Tibial artery (tissue), 4 donors: ENCODE measurements around the gene PNLIPRP3.
A peak's percentile ranks its signal among the peaks of the same experiment; 100 is the strongest.
"Not testable (repeated sequence)": the region's sequence is repeated elsewhere in the genome, so short reads cannot be mapped to it uniquely, and the experiment has no call there.

Experiments used
- DNase-seq, 2 donors: peaks; one replicate each; pipeline ENCODE4 v3.0.0-alpha.2; 2019
- H3K27ac ChIP-seq, 2 donors: fragments of 200-600 bp; sonication (generic) in 1 of 2; 1 replicate in 1 of 2; 2 replicates in 1 of 2; pipeline ENCODE4 v1.5.1; 2018 to 2019; ENCODE audit warnings: mild to moderate bottlenecking in 1 of 2
- H3K27me3 ChIP-seq, 2 donors: fragments of 200-600 bp; sonication (generic) in 1 of 2; one replicate each; pipeline versions ENCODE4 v1.5.1 to v1.6.0; 2016 to 2019
- H3K36me3 ChIP-seq, 3 donors: fragments of 200-600 bp; sonication (generic) in 2 of 3; one replicate each; pipeline ENCODE4 v1.5.1; 2016 to 2019; ENCODE audit warnings: mild to moderate bottlenecking in 2 of 3
- H3K4me1 ChIP-seq, 4 donors: fragments of 200-600 bp; sonication (generic) in 2 of 4; 1 replicate in 3 of 4; 2 replicates in 1 of 4; pipeline ENCODE4 v1.5.1; 2016 to 2019
- H3K4me3 ChIP-seq, 2 donors: fragments of 200-600 bp; sonication (generic) in 1 of 2; 1 replicate in 1 of 2; 2 replicates in 1 of 2; pipeline ENCODE4 v1.5.1; 2018 to 2019; ENCODE audit warnings: mild to moderate bottlenecking in 2 of 2
- H3K9me3 ChIP-seq, 3 donors: fragments of 200-600 bp; sonication (generic) in 1 of 3; one replicate each; pipeline ENCODE4 v1.5.1; 2016 to 2019
- intact Hi-C: fragments of 100-400 bp; cut with DNase I; formaldehyde crosslinking; loops from one replicate; pipeline ENCODE4 v1.15.0; 2023; ENCODE audit warnings: low total_unique reads
- TF ChIP-seq, protein P1 (sequence below), 2 experiments: fragments of 200-600 bp in 1 of 2; fragments of 450-650 bp in 1 of 2; IDR thresholded peaks; one replicate each; pipeline ENCODE4 v1.5.1; 2017 to 2019; ENCODE audit warnings: antibody characterized with exemption in 2 of 2, mild to moderate bottlenecking in 1 of 2, moderate library complexity in 1 of 2

PNLIPRP3 gene

GRCh38 chr10:116427671-116428070 is at the start of gene PNLIPRP3:
TSS of gene PNLIPRP3 (plus strand) at chr10:116427847. CDS start at chr10:116428013, 166 bp downstream.
- H3K4me1 ChIP-seq, result no peaks in the 10 kb centered on the region
- H3K4me3 ChIP-seq, result no peak within 1 kb of the TSS
- no peaks in the 10 kb centered on the region for H3K27me3 ChIP-seq
- DNase-seq, result no peak
- H3K9me3 ChIP-seq, result no peaks in the 10 kb centered on the region
- TF ChIP-seq, protein P1, sequence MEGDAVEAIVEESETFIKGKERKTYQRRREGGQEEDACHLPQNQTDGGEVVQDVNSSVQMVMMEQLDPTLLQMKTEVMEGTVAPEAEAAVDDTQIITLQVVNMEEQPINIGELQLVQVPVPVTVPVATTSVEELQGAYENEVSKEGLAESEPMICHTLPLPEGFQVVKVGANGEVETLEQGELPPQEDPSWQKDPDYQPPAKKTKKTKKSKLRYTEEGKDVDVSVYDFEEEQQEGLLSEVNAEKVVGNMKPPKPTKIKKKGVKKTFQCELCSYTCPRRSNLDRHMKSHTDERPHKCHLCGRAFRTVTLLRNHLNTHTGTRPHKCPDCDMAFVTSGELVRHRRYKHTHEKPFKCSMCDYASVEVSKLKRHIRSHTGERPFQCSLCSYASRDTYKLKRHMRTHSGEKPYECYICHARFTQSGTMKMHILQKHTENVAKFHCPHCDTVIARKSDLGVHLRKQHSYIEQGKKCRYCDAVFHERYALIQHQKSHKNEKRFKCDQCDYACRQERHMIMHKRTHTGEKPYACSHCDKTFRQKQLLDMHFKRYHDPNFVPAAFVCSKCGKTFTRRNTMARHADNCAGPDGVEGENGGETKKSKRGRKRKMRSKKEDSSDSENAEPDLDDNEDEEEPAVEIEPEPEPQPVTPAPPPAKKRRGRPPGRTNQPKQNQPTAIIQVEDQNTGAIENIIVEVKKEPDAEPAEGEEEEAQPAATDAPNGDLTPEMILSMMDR (IDR thresholded peaks at IDR 0.05), result no peak
- no peaks in the 10 kb centered on the region for H3K36me3 ChIP-seq
- no peak within 1 kb of the TSS for H3K27ac ChIP-seq
- intact Hi-C loops, result no loop called here

GRCh38 chr10:116382290-116382689 is 45.4 kb upstream of the PNLIPRP3 start:
- no peak overlapping the region for H3K27ac ChIP-seq

GRCh38 chr10:116385311-116385710 is 42.3 kb upstream of the PNLIPRP3 start:
- H3K27ac ChIP-seq, result no peak overlapping the region
- H3K27me3 ChIP-seq, result no peaks in the 10 kb centered on the region
- no peaks in the 10 kb centered on the region for H3K36me3 ChIP-seq
- TF ChIP-seq, protein P1 (IDR thresholded peaks at IDR 0.05), result no peak
- H3K4me3 ChIP-seq, result no peak overlapping the region
- H3K4me1 ChIP-seq, result no peaks in the 10 kb centered on the region
- DNase-seq, result no peak
- H3K9me3 ChIP-seq, result no peaks in the 10 kb centered on the region
- intact Hi-C loops, result no loop called here

More at GRCh38 chr10:116382290-116382689, 45.4 kb upstream of the PNLIPRP3 start:
- H3K36me3 ChIP-seq, result no peaks in the 10 kb centered on the region
- intact Hi-C loops, result no loop called here
- H3K9me3 ChIP-seq, result no peaks in the 10 kb centered on the region
- DNase-seq, result no peak
- H3K27me3 ChIP-seq, result no peaks in the 10 kb centered on the region
- no peaks in the 10 kb centered on the region for H3K4me1 ChIP-seq
- no peak overlapping the region for H3K4me3 ChIP-seq
- TF ChIP-seq, protein P1 (IDR thresholded peaks at IDR 0.05), result no peak

DNA sequence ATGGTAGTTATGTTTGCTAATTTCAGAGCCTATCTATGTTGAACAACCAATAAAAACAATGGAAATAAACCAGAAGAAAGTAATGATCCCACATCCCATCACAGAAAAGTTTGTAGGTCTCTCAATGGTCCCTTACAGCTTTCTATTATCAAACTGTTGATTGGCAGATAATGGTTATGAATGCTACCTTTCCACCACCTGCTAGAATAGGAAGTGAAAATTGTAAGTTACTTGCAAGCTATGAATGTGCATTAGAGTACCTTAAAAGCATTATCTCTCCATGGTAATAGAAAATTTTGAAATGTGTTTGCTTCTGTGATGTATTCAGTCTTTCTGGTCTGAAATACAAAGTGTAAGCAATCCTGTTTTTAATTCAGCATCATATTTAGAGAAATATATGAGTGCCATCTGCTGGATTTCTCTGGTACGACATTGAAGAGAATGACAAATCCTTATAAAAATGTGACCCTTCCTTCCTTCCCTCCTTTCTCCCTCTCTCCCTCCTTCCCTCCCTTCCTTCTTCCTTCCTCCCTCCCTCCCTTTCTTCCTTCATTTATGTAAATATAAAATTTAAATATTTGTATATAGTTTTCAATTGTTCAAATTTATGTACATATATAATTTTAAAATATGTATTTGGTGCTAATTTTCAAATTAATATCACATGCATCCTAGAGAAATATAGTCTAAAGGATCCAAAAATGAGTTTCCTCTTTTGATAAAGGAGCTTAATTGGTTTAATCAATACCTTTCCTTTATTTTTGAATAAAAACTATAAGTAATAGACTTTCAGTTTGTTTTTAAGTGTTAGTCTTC is 41.4 kb upstream of the PNLIPRP3 start:
- Histone ChIP-seq H3K27ac (no peak overlapping the region), H3K36me3 (no peaks in the 10 kb centered on the region), H3K9me3 (no peaks in the 10 kb centered on the region), H3K4me1 (no peaks in the 10 kb centered on the region), H3K4me3 (no peak overlapping the region), H3K27me3 (no peaks in the 10 kb centered on the region)
- TF ChIP-seq, protein P1 (IDR thresholded peaks at IDR 0.05), result peak; percentile 50 to 57
- intact Hi-C loops, result no loop called here
- no peak for DNase-seq

DNA sequence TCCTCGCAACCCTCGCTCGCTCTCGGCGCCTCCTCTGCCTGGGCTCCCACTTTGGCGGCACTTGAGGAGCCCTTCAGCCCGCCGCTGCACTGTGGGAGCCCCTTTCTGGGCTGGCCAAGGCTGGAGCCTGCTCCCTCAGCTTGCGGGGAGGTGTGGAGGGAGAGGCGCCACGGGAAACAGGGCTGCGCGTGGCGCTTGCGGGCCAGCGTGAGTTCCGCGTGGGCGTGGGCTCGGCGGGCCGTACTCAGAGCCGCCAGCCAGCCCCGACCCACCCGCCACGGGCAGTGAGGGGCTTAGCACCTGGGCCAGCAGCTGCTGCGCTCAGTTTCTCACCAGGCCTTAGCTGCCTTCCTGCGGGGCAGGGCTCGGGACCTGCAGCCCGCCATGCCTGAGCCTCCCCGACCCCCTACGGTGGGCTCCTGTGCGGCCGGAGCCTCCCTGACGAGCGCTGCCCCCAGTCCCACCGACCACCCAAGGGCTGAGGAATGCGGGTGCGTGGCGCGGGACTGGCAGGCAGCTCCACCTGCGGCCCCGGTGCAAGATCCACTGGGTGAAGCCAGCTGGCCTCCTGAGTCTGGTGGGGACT is 34.3 kb upstream of the PNLIPRP3 start:
- intact Hi-C loops, H3K27ac ChIP-seq, H3K4me3 ChIP-seq, DNase-seq, H3K9me3 ChIP-seq, H3K36me3 ChIP-seq, H3K4me1 ChIP-seq, H3K27me3 ChIP-seq: not testable (repeated sequence)

DNA sequence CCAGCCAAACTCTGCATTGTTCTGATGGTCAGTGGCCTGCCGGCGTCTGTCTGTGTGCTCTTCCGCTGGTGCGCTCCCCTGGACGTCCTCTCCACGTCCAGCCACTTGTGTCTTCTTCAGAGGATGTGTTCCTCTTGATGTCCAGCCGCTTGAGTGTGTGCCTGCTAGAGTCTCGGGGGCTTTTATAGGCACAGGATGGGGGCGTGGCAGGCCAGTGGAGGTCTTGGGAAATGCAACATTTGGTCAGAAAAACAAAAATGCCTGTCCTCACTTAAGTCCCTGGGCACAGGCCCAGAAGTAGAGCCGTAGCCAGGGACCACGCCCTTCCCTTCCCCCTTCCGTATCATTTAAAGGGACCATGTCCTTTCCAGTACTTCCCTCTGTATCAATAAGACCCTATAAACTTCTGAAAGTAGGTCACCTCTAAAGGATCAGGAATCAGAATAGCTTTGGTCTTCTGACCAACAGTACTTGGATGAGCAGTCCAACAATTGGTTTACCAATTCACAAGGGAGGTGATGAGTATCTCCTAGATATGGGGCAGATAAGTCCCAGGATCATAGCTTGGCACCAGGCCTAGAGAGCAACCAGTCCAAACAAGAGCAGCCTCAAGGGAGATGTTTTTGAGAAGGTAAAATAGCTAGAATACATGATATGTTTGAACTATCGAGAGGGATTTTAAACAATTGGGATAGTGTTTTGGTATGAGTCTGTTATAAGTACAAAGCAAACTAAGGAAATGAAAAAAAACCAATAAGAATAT is 32.2 kb upstream of the PNLIPRP3 start:
- Histone ChIP-seq H3K9me3 (no peaks in the 10 kb centered on the region), H3K36me3 (no peaks in the 10 kb centered on the region), H3K4me3 (no peak overlapping the region), H3K27ac (no peak overlapping the region), H3K4me1 (no peaks in the 10 kb centered on the region), H3K27me3 (no peaks in the 10 kb centered on the region)
- no peak for DNase-seq
- TF ChIP-seq, protein P1 (IDR thresholded peaks at IDR 0.05), result no peak
- intact Hi-C loops, result no loop called here
